ENCODE data around the gene CLTA.
"Not testable (repeated sequence)": the region's sequence is repeated elsewhere in the genome, so short reads cannot be mapped to it uniquely, and the experiment has no call there.

The CLTA gene

GRCh38 chr9:36156116-36156515, 34.6 kb upstream of the CLTA start:
- Histone ChIP-seq H3K27me3 (replicated peaks in 2 of 5; ENCODE audit: control insufficient read depth in 4 of 5, insufficient read depth in 5 of 5, low read length in 4 of 5) (no peaks in the 10 kb centered on the region), H3K4me1 (ENCODE audit: control extremely low read depth in 1 of 4, control insufficient read depth in 4 of 4, insufficient read depth in 4 of 4, low read length in 3 of 4) (peaks cover 3 to 55% (median 43%) of the 10 kb centered on the region in 4 experiments), H3K36me3 (ENCODE audit: control insufficient read depth in 4 of 4, insufficient read depth in 4 of 4, low read length in 3 of 4) (peaks cover 0 to 5% (median 1%) of the 10 kb centered on the region in 4 experiments), H3K4me3 (ENCODE audit: control insufficient read depth in 1 of 7, extremely low read depth in 1 of 7, insufficient read depth in 4 of 7, low read depth in 2 of 7, low read length in 6 of 7) (no peak overlapping the region), H3K27ac (ENCODE audit: insufficient read depth in 1 of 2, low read depth in 1 of 2, low read length in 2 of 2, poor library complexity in 1 of 2, severe bottlenecking in 2 of 2) (no peak overlapping the region), H3K9me3 (ENCODE audit: control extremely low read depth in 1 of 5, control insufficient read depth in 4 of 5, insufficient read depth in 2 of 5, low read depth in 1 of 5, low read length in 4 of 5) (peaks cover 0 to 4% (median 0%) of the 10 kb centered on the region in 5 experiments)
- DNase-seq = no peak
- CTCF ChIA-PET = interaction anchor here (0.6 to 13.0 kb wide), 4 partner anchors 8 to 173 kb away, joined by 3 to 106 read pairs (median 16); partner anchors contain the start of gene GLIPR2
- POLR2A ChIA-PET = no interaction called here
- WGBS (ENCODE audit: insufficient coverage) = 100% methylated on average over 3 of the region's 6 CpGs

GRCh38 chr9:36158122-36158521, 32.6 kb upstream of the CLTA start:
- no peaks in the 10 kb centered on the region for H3K27me3 ChIP-seq (replicated peaks in 2 of 5; ENCODE audit: control insufficient read depth in 4 of 5, insufficient read depth in 5 of 5, low read length in 4 of 5)
- H3K36me3 ChIP-seq (ENCODE audit: control insufficient read depth in 4 of 4, insufficient read depth in 4 of 4, low read length in 3 of 4) = peaks cover 0 to 5% (median 1%) of the 10 kb centered on the region in 4 experiments
- peaks cover 0 to 42% (median 30%) of the 10 kb centered on the region in 4 experiments for H3K4me1 ChIP-seq (ENCODE audit: control extremely low read depth in 1 of 4, control insufficient read depth in 4 of 4, insufficient read depth in 4 of 4, low read length in 3 of 4)
- H3K9me3 ChIP-seq (ENCODE audit: control extremely low read depth in 1 of 5, control insufficient read depth in 4 of 5, insufficient read depth in 2 of 5, low read depth in 1 of 5, low read length in 4 of 5) = peaks cover 0 to 4% (median 0%) of the 10 kb centered on the region in 5 experiments
- peak in 2 of 3 donors; percentile 89 to 93 for DNase-seq
- CTCF ChIA-PET = interaction anchor here (0.7 to 13.0 kb wide), 6 partner anchors 9 to 55 kb away, joined by 3 to 106 read pairs (median 5); partner anchors contain the start of gene GLIPR2
- H3K4me3 ChIP-seq (ENCODE audit: control insufficient read depth in 1 of 7, extremely low read depth in 1 of 7, insufficient read depth in 4 of 7, low read depth in 2 of 7, low read length in 6 of 7) = no peak overlapping the region
- H3K27ac ChIP-seq (ENCODE audit: insufficient read depth in 1 of 2, low read depth in 1 of 2, low read length in 2 of 2, poor library complexity in 1 of 2, severe bottlenecking in 2 of 2) = peak overlapping the region; percentile 29 to 58
- POLR2A ChIA-PET = no interaction called here
- 0% methylated on average over 1 of the region's 2 CpGs for WGBS (ENCODE audit: insufficient coverage)

GRCh38 chr9:36158917-36159316, 31.8 kb upstream of the CLTA start:
- Histone ChIP-seq H3K27ac (ENCODE audit: insufficient read depth in 1 of 2, low read depth in 1 of 2, low read length in 2 of 2, poor library complexity in 1 of 2, severe bottlenecking in 2 of 2) (no peak overlapping the region), H3K4me1 (ENCODE audit: control extremely low read depth in 1 of 4, control insufficient read depth in 4 of 4, insufficient read depth in 4 of 4, low read length in 3 of 4) (peaks cover 0 to 41% (median 31%) of the 10 kb centered on the region in 4 experiments), H3K27me3 (replicated peaks in 2 of 5; ENCODE audit: control insufficient read depth in 4 of 5, insufficient read depth in 5 of 5, low read length in 4 of 5) (no peaks in the 10 kb centered on the region), H3K9me3 (ENCODE audit: control extremely low read depth in 1 of 5, control insufficient read depth in 4 of 5, insufficient read depth in 2 of 5, low read depth in 1 of 5, low read length in 4 of 5) (peaks cover 0 to 4% (median 0%) of the 10 kb centered on the region in 5 experiments), H3K4me3 (ENCODE audit: control insufficient read depth in 1 of 7, extremely low read depth in 1 of 7, insufficient read depth in 4 of 7, low read depth in 2 of 7, low read length in 6 of 7) (no peak overlapping the region), H3K36me3 (ENCODE audit: control insufficient read depth in 4 of 4, insufficient read depth in 4 of 4, low read length in 3 of 4) (peaks cover 0 to 5% (median 1%) of the 10 kb centered on the region in 4 experiments)
- POLR2A ChIA-PET = no interaction called here
- CTCF ChIA-PET = interaction anchor here (0.6 to 13.0 kb wide), 8 partner anchors 8 to 117 kb away, joined by 3 to 106 read pairs (median 4); partner anchors contain the start of gene GLIPR2
- 98% methylated on average over 7 of the region's 7 CpGs for WGBS (ENCODE audit: insufficient coverage)
- no peak for DNase-seq

- WGBS (ENCODE audit: insufficient coverage) = 100% methylated on average over 2 of the region's 4 CpGs
- DNase-seq; H3K9me3 ChIP-seq (ENCODE audit: control extremely low read depth in 1 of 5, control insufficient read depth in 4 of 5, insufficient read depth in 2 of 5, low read depth in 1 of 5, low read length in 4 of 5); H3K27me3 ChIP-seq (replicated peaks in 2 of 5; ENCODE audit: control insufficient read depth in 4 of 5, insufficient read depth in 5 of 5, low read length in 4 of 5); H3K4me3 ChIP-seq (ENCODE audit: control insufficient read depth in 1 of 7, extremely low read depth in 1 of 7, insufficient read depth in 4 of 7, low read depth in 2 of 7, low read length in 6 of 7); H3K36me3 ChIP-seq (ENCODE audit: control insufficient read depth in 4 of 4, insufficient read depth in 4 of 4, low read length in 3 of 4); POLR2A ChIA-PET; H3K27ac ChIP-seq (ENCODE audit: insufficient read depth in 1 of 2, low read depth in 1 of 2, low read length in 2 of 2, poor library complexity in 1 of 2, severe bottlenecking in 2 of 2): not testable (repeated sequence)
- CTCF ChIA-PET = interaction anchor here (0.6 to 13.0 kb wide), 7 partner anchors 8 to 118 kb away, joined by 3 to 106 read pairs (median 5); partner anchors contain the start of gene GLIPR2
- H3K4me1 ChIP-seq (ENCODE audit: control extremely low read depth in 1 of 4, control insufficient read depth in 4 of 4, insufficient read depth in 4 of 4, low read length in 3 of 4) = peaks cover 0 to 35% (median 26%) of the 10 kb centered on the region in 4 experiments
Observed at GRCh38 chr9:36159509-36159908, 31.2 kb upstream of the CLTA start.

- DNase-seq = peak in 1 of 3 donors; percentile 54
- H3K4me1 ChIP-seq (ENCODE audit: control extremely low read depth in 1 of 4, control insufficient read depth in 4 of 4, insufficient read depth in 4 of 4, low read length in 3 of 4) = peaks cover 0 to 32% (median 21%) of the 10 kb centered on the region in 4 experiments
- POLR2A ChIA-PET; H3K9me3 ChIP-seq (ENCODE audit: control extremely low read depth in 1 of 5, control insufficient read depth in 4 of 5, insufficient read depth in 2 of 5, low read depth in 1 of 5, low read length in 4 of 5); H3K4me3 ChIP-seq (ENCODE audit: control insufficient read depth in 1 of 7, extremely low read depth in 1 of 7, insufficient read depth in 4 of 7, low read depth in 2 of 7, low read length in 6 of 7); H3K36me3 ChIP-seq (ENCODE audit: control insufficient read depth in 4 of 4, insufficient read depth in 4 of 4, low read length in 3 of 4); H3K27ac ChIP-seq (ENCODE audit: insufficient read depth in 1 of 2, low read depth in 1 of 2, low read length in 2 of 2, poor library complexity in 1 of 2, severe bottlenecking in 2 of 2); H3K27me3 ChIP-seq (replicated peaks in 2 of 5; ENCODE audit: control insufficient read depth in 4 of 5, insufficient read depth in 5 of 5, low read length in 4 of 5): not testable (repeated sequence)
- CTCF ChIA-PET = interaction anchor here (0.9 to 13.0 kb wide), 4 partner anchors 13 to 137 kb away, joined by 3 to 106 read pairs (median 5); partner anchors contain the start of gene GLIPR2
- WGBS (ENCODE audit: insufficient coverage) = 39% methylated on average over 5 of the region's 11 CpGs
Observed at GRCh38 chr9:36160126-36160525, 30.6 kb upstream of the CLTA start.

GRCh38 chr9:36161187-36161586, 29.5 kb upstream of the CLTA start:
- Histone ChIP-seq H3K27ac (ENCODE audit: insufficient read depth in 1 of 2, low read depth in 1 of 2, low read length in 2 of 2, poor library complexity in 1 of 2, severe bottlenecking in 2 of 2) (no peak overlapping the region), H3K4me1 (ENCODE audit: control extremely low read depth in 1 of 4, control insufficient read depth in 4 of 4, insufficient read depth in 4 of 4, low read length in 3 of 4) (peaks cover 0 to 27% (median 18%) of the 10 kb centered on the region in 4 experiments), H3K36me3 (ENCODE audit: control insufficient read depth in 4 of 4, insufficient read depth in 4 of 4, low read length in 3 of 4) (peaks cover 0 to 5% (median 1%) of the 10 kb centered on the region in 4 experiments), H3K4me3 (ENCODE audit: control insufficient read depth in 1 of 7, extremely low read depth in 1 of 7, insufficient read depth in 4 of 7, low read depth in 2 of 7, low read length in 6 of 7) (no peak overlapping the region), H3K9me3 (ENCODE audit: control extremely low read depth in 1 of 5, control insufficient read depth in 4 of 5, insufficient read depth in 2 of 5, low read depth in 1 of 5, low read length in 4 of 5) (peaks cover 0 to 4% (median 0%) of the 10 kb centered on the region in 5 experiments), H3K27me3 (replicated peaks in 2 of 5; ENCODE audit: control insufficient read depth in 4 of 5, insufficient read depth in 5 of 5, low read length in 4 of 5) (no peaks in the 10 kb centered on the region)
- no peak for DNase-seq
- 100% methylated on average over 1 of the region's 2 CpGs for WGBS (ENCODE audit: insufficient coverage)
- ChIA-PET POLR2A (no interaction called here), CTCF (interaction anchor here (13.0 to 13.7 kb wide), 2 partner anchors 20 to 59 kb away, joined by 106 to 214 read pairs; partner anchors contain the start of gene GLIPR2)

GRCh38 chr9:36162211-36162738, 28.4 kb upstream of the CLTA start:
- no peaks in the 10 kb centered on the region for H3K27me3 ChIP-seq (replicated peaks in 2 of 5; ENCODE audit: control insufficient read depth in 4 of 5, insufficient read depth in 5 of 5, low read length in 4 of 5)
- no peak overlapping the region for H3K4me3 ChIP-seq (ENCODE audit: control insufficient read depth in 1 of 7, extremely low read depth in 1 of 7, insufficient read depth in 4 of 7, low read depth in 2 of 7, low read length in 6 of 7)
- ChIA-PET POLR2A (interaction anchor here (2.0 kb wide), 1 partner anchor 19 kb away, joined by 4 read pairs; no protein-coding TSS in a partner anchor), CTCF (interaction anchor here (4.0 to 13.7 kb wide), 5 partner anchors 7 to 60 kb away, joined by 28 to 214 read pairs (median 47); partner anchors contain the start of gene GLIPR2)
- H3K4me1 ChIP-seq (ENCODE audit: control extremely low read depth in 1 of 4, control insufficient read depth in 4 of 4, insufficient read depth in 4 of 4, low read length in 3 of 4) = peaks cover 0 to 32% (median 20%) of the 10 kb centered on the region in 4 experiments
- H3K9me3 ChIP-seq (ENCODE audit: control extremely low read depth in 1 of 5, control insufficient read depth in 4 of 5, insufficient read depth in 2 of 5, low read depth in 1 of 5, low read length in 4 of 5) = no peaks in the 10 kb centered on the region
- DNase-seq = no peak
- 94% methylated on average over 15 of the region's 17 CpGs for WGBS (ENCODE audit: insufficient coverage)
- no peaks in the 10 kb centered on the region for H3K36me3 ChIP-seq (ENCODE audit: control insufficient read depth in 4 of 4, insufficient read depth in 4 of 4, low read length in 3 of 4)
- no peak overlapping the region for H3K27ac ChIP-seq (ENCODE audit: insufficient read depth in 1 of 2, low read depth in 1 of 2, low read length in 2 of 2, poor library complexity in 1 of 2, severe bottlenecking in 2 of 2)
